ENCODE measurements around the gene ANKS1A.
"Not testable (repeated sequence)": the region's sequence is repeated elsewhere in the genome, so short reads cannot be mapped to it uniquely, and the experiment has no call there.

Gene ANKS1A

GRCh38 chr6:35107761-35108160 is 218.7 kb downstream of the ANKS1A start:
- DNase-seq (ENCODE audit: low read depth) = not testable (repeated sequence)

GRCh38 chr6:35108309-35108885 is 219.3 kb downstream of the ANKS1A start:
- no peak for DNase-seq (ENCODE audit: low read depth)

- DNase-seq (ENCODE audit: low read depth) = no peak
Observed at GRCh38 chr6:35120746-35121145, 231.7 kb downstream of the ANKS1A start.

- DNase-seq (ENCODE audit: low read depth) = no peak
Observed at GRCh38 chr6:35124356-35124755, 235.3 kb downstream of the ANKS1A start.

- DNase-seq (ENCODE audit: low read depth) = no peak
Observed at GRCh38 chr6:35128042-35128441, 239.0 kb downstream of the ANKS1A start.

GRCh38 chr6:35128496-35128895 is 239.4 kb downstream of the ANKS1A start:
- DNase-seq (ENCODE audit: low read depth) = peak; percentile 41

GRCh38 chr6:35136185-35136584 is 247.1 kb downstream of the ANKS1A start:
- no peak for DNase-seq (ENCODE audit: low read depth)

GRCh38 chr6:35138191-35138590 is 249.1 kb downstream of the ANKS1A start:
- not testable (repeated sequence) for DNase-seq (ENCODE audit: low read depth)

- DNase-seq (ENCODE audit: low read depth) = no peak
Observed at GRCh38 chr6:35139470-35139869, 250.4 kb downstream of the ANKS1A start.

GRCh38 chr6:35139924-35140638 is 251.0 kb downstream of the ANKS1A start:
- DNase-seq (ENCODE audit: low read depth) = peak; percentile 80

- no peak for DNase-seq (ENCODE audit: low read depth)
Observed at GRCh38 chr6:35140639-35141006, 251.6 kb downstream of the ANKS1A start.
